GM12878 (cell line): Measurements from ENCODE around the gene HMGN5. TPM values are rescaled to one million over a fixed set of nuclear protein-coding genes. Genes with fewer than 3 reads are reported as not detected.
A peak's percentile ranks its signal among the peaks of the same experiment; 100 is the strongest.

ENCODE experiments used
- ATAC-seq: fragments of 200-7000 bp; cut with Tn5 transposase; 3 replicates; pipeline ENCODE4 v1.9.1; 2020; ENCODE audit warnings: mild to moderate bottlenecking, moderate library complexity
- BruUV-seq: library from RNA; stranded (reverse); fragments of 400-500 nt; replicated peaks from 2 replicates; lab custom pipeline; 2021; lab: Mats Ljungman, UMichigan
- CTCF ChIA-PET: fragments of 300-600 bp; sonication (Branson Sonifier 250); formaldehyde crosslinking; extraction: SDS; loops from one replicate; lab custom pipeline; 2021; ENCODE audit warnings: inconsistent platforms; lab: Yijun Ruan, JAX
- POLR2A ChIA-PET: fragments of 350-600 bp; formaldehyde crosslinking; extraction: SDS; loops from one replicate; lab custom pipeline; 2021; ENCODE audit warnings: inconsistent platforms; lab: Charles Lee
- RAD21 ChIA-PET: fragments of 300-600 bp; sonication (Branson Sonifier 250); formaldehyde crosslinking; loops from one replicate; lab custom pipeline; 2023; ENCODE audit warnings: antibody characterized with exemption; ENCODE audit not compliant: unreplicated experiment; lab: Charles Lee
- SMC1A ChIA-PET: fragments of 300-600 bp; sonication (Branson Sonifier 250); formaldehyde crosslinking; loops from one replicate; lab custom pipeline; 2023; ENCODE audit not compliant: unreplicated experiment, uncharacterized antibody; lab: Charles Lee
- DNase-seq: peaks from one replicate; pipeline ENCODE4 v3.0.0-alpha.2; 2011; ENCODE audit warnings: low read depth, low spot score
- FAIRE-seq: peaks from 3 replicates; lab custom pipeline; 2011; peaks lifted over from hg19 to GRCh38; lab: Jason Lieb, UNC
- H2AFZ ChIP-seq: 2 replicates; pipeline ENCODE4 v1.6.0; 2011; ENCODE audit warnings: low read depth, low read length, control low read depth; ENCODE audit not compliant: control insufficient read depth
- H3K27ac ChIP-seq: 2 replicates; pipeline ENCODE4 v1.5.1; 2011; ENCODE audit warnings: control low read depth; ENCODE audit not compliant: control insufficient read depth, insufficient read depth
- H3K27me3 ChIP-seq, 2 experiments: replicated peaks in 1 of 2; 2 replicates each; pipeline versions ENCODE4 v1.6.0 to v1.6.1; 2011; ENCODE audit warnings: low read length in 1 of 2; ENCODE audit not compliant: control insufficient read depth in 2 of 2, insufficient read depth in 2 of 2
- H3K36me3 ChIP-seq, 2 experiments: 2 replicates each; pipeline ENCODE4 v1.5.1; 2011; ENCODE audit warnings: low read length in 1 of 2; ENCODE audit not compliant: control insufficient read depth in 2 of 2, insufficient read depth in 2 of 2
- H3K4me1 ChIP-seq: 2 replicates; pipeline ENCODE4 v1.6.1; 2011; ENCODE audit warnings: mild to moderate bottlenecking, low read length, moderate library complexity, mixed read lengths; ENCODE audit not compliant: control insufficient read depth, insufficient read depth
- H3K4me2 ChIP-seq: 2 replicates; pipeline ENCODE4 v1.6.0; 2011; ENCODE audit warnings: control low read depth; ENCODE audit not compliant: control insufficient read depth, insufficient read depth
- H3K4me3 ChIP-seq: fragments of 200-600 bp; sonication (generic); 2 replicates; pipeline ENCODE4 v1.5.1; 2016
- H3K79me2 ChIP-seq: 2 replicates; pipeline ENCODE4 v1.6.0; 2011; ENCODE audit warnings: low read length; ENCODE audit not compliant: control insufficient read depth, insufficient read depth
- H3K9ac ChIP-seq: 2 replicates; pipeline ENCODE4 v1.8.0; 2011; ENCODE audit warnings: low read length, control low read depth, mixed read lengths; ENCODE audit not compliant: control insufficient read depth, insufficient read depth
- H3K9me3 ChIP-seq: replicated peaks from 3 replicates; pipeline ENCODE4 v1.5.1; 2011; ENCODE audit warnings: mild to moderate bottlenecking, low read length; ENCODE audit not compliant: control insufficient read depth, insufficient read depth
- H4K20me1 ChIP-seq: 2 replicates; pipeline ENCODE4 v1.6.0; 2011; ENCODE audit not compliant: control insufficient read depth, insufficient read depth
- ASH2L ChIP-seq: fragments of 300-600, 200-600 bp; sonication (generic); IDR thresholded peaks from 2 replicates; pipeline ENCODE4 v1.6.1; 2017; ENCODE audit warnings: low read depth, mild to moderate bottlenecking, borderline replicate concordance
- CBX5 ChIP-seq: sonication (generic); IDR thresholded peaks from 2 replicates; pipeline ENCODE4 v1.6.1; 2016; ENCODE audit warnings: low read depth, moderate library complexity, mild to moderate bottlenecking, inconsistent platforms
- GABPA ChIP-seq: IDR thresholded peaks from 2 replicates; pipeline ENCODE4 v1.6.1; 2014; ENCODE audit warnings: antibody characterized with exemption, low read depth, mild to moderate bottlenecking, inconsistent platforms
- MEF2A ChIP-seq: IDR thresholded peaks from 2 replicates; pipeline ENCODE4 v1.6.1; 2011; ENCODE audit warnings: low read depth, mild to moderate bottlenecking, low read length, moderate library complexity; ENCODE audit not compliant: insufficient read depth
- NR2C1 ChIP-seq: fragments of 450-650 bp; IDR thresholded peaks from 2 replicates; pipeline ENCODE4 v1.6.1; 2017; ENCODE audit warnings: antibody characterized with exemption, mild to moderate bottlenecking, moderate library complexity
- SMARCA5 ChIP-seq: fragments of 450-650 bp; IDR thresholded peaks from 2 replicates; pipeline ENCODE4 v1.6.1; 2017; ENCODE audit warnings: mild to moderate bottlenecking
- TARDBP ChIP-seq: IDR thresholded peaks from 2 replicates; pipeline ENCODE4 v1.6.1; 2016; ENCODE audit warnings: borderline replicate concordance
- YBX1 ChIP-seq: fragments of 450-650 bp; IDR thresholded peaks from 2 replicates; pipeline ENCODE4 v1.6.1; 2016; ENCODE audit warnings: antibody characterized with exemption
- ZBTB40 ChIP-seq: fragments of 450-650 bp; IDR thresholded peaks from 2 replicates; pipeline ENCODE4 v1.6.1; 2016; ENCODE audit warnings: mild to moderate bottlenecking, moderate library complexity, borderline replicate concordance
- ZNF207 ChIP-seq: fragments of 450-650 bp; IDR thresholded peaks from 2 replicates; pipeline ENCODE4 v1.6.1; 2014; ENCODE audit warnings: antibody characterized with exemption, mild to moderate bottlenecking, borderline replicate concordance
- WGBS: methylation state at CpG from one replicate; pipeline ENCODE4 v1.1.6; 2016; ENCODE audit warnings: low lambda C conversion rate; ENCODE audit not compliant: insufficient replicate concordance, insufficient coverage; ENCODE audit errors: missing lambda C conversion rate; 5-methylcytosine and 5-hydroxymethylcytosine counted together
- in situ Hi-C: fragments of 300-500 bp; cut with MboI; formaldehyde crosslinking; loops from 9 replicates; pipeline ENCODE4 v1.14.3; 2018; ENCODE audit warnings: mixed read lengths
- intact Hi-C: fragments of 100-400 bp; cut with micrococcal nuclease; formaldehyde crosslinking; loops from one replicate; pipeline ENCODE4 v1.14.2; 2022; ENCODE audit not compliant: unreplicated experiment
- polyA plus RNA-seq, 11 experiments: library from polyadenylated mRNA; depleted of rRNA in 4 of 11; unstranded in 6 of 11; stranded (reverse) in 5 of 11; fragments of >200 nt; fragmentation: Nextera tagmentation in 4 of 11; fragmentation: Illumina TruSeq in 1 of 11; extraction: Ambion mirVana in 4 of 11; extraction: Trizol in 1 of 11; gene quantifications; 1 replicate in 1 of 11; 2 replicates in 10 of 11; pipeline versions ENCODE4 v1.2.1 to v1.2.3, GENCODE V29; 2011 to 2016; ENCODE audit warnings: inconsistent platforms in 2 of 11, missing spikeins in 2 of 11, low read depth in 1 of 11
- total RNA-seq, 4 experiments: library from RNA; depleted of rRNA in 3 of 4; stranded (reverse); fragments of >200 nt in 3 of 4; fragmentation: Illumina TruSeq in 1 of 4; extraction: Trizol in 1 of 4; gene quantifications; 2 replicates each; pipeline versions ENCODE4 v1.2.1 to v1.2.3, GENCODE V29; 2013 to 2021

HMGN5 gene
- total and polyA plus RNA-seq, 10 of the 15 experiments (the other 5 are each of a cell fraction or from before 2014, with no cell fraction given), result 3.5 to 93.6 (median 29.7) TPM

GRCh38 chrX:81201071-81201470, 642 bp downstream of the HMGN5 start:
- peak overlapping the region; percentile 59; the same call in 1 of the 2 replicates for H3K4me2 ChIP-seq
- H4K20me1 ChIP-seq, result no peaks in the 10 kb centered on the region
- ChIA-PET RAD21 (interaction anchor here (0.9 to 1.7 kb wide), 2 partner anchors 136 to 394 kb away, joined by 3 to 7 read pairs; no protein-coding TSS in a partner anchor), POLR2A (interaction anchor here (0.7 to 2.0 kb wide), 3 partner anchors 10 to 81 kb away, joined by 3 to 6 read pairs (median 3); no protein-coding TSS in a partner anchor)
- in situ Hi-C loops (loop anchor here (5.0 kb wide), 1 partner anchor 389 kb away; no protein-coding TSS in a partner anchor), intact Hi-C loops (no loop called here)
- no peaks in the 10 kb centered on the region for H3K9me3 ChIP-seq
- H3K79me2 ChIP-seq, result peaks cover 40% of the 10 kb centered on the region
- peak overlapping the region; percentile 63; the same call in 1 of the 2 replicates for H3K4me3 ChIP-seq
- H3K9ac ChIP-seq, result peak overlapping the region; percentile 94
- H3K27ac ChIP-seq, result peak overlapping the region; percentile 91
- H3K4me1 ChIP-seq, result no peaks in the 10 kb centered on the region
- no peak for ATAC-seq
- no peaks in the 10 kb centered on the region for H3K36me3 ChIP-seq
- TF ChIP-seq NR2C1, result no peak
- TF ChIP-seq ASH2L, result no peak
- TF ChIP-seq GABPA, result no peak
- TF ChIP-seq ZNF207, result no peak
- no peak for TF ChIP-seq ZBTB40
- no peak for TF ChIP-seq SMARCA5
- no peak for TF ChIP-seq TARDBP
- TF ChIP-seq YBX1, result no peak
- no peak for TF ChIP-seq MEF2A
- TF ChIP-seq CBX5, result no peak
- TF ChIP-seq, all 136 proteins: peak for 0
- WGBS, result 60% methylated on average over 1 of the region's 1 CpG
- no peak for FAIRE-seq
- no peak for DNase-seq
- H3K27me3 ChIP-seq, result no peaks in the 10 kb centered on the region
- ChIA-PET CTCF (interaction anchor here (1.3 to 2.5 kb wide), 5 partner anchors 8 to 392 kb away, joined by 3 to 12 read pairs (median 10); partner anchors contain the start of gene BRWD3), SMC1A (interaction anchor here (1.0 to 2.3 kb wide), 5 partner anchors 14 to 392 kb away, joined by 3 to 7 read pairs (median 4); partner anchors contain the start of gene BRWD3)
- no TSS peak for BruUV-seq
- H2AFZ ChIP-seq, result peak overlapping the region; percentile 80
